GM21825 (cell line): ENCODE results near the gene FFAR1.

Experiments
- ATAC-seq: cut with Tn5 transposase; IDR thresholded peaks from one replicate; pipeline ENCODE4 v1.9.1; 2021; ENCODE audit warnings: mild to moderate bottlenecking, moderate library complexity; ENCODE audit not compliant: unreplicated experiment

Gene FFAR1

DNA sequence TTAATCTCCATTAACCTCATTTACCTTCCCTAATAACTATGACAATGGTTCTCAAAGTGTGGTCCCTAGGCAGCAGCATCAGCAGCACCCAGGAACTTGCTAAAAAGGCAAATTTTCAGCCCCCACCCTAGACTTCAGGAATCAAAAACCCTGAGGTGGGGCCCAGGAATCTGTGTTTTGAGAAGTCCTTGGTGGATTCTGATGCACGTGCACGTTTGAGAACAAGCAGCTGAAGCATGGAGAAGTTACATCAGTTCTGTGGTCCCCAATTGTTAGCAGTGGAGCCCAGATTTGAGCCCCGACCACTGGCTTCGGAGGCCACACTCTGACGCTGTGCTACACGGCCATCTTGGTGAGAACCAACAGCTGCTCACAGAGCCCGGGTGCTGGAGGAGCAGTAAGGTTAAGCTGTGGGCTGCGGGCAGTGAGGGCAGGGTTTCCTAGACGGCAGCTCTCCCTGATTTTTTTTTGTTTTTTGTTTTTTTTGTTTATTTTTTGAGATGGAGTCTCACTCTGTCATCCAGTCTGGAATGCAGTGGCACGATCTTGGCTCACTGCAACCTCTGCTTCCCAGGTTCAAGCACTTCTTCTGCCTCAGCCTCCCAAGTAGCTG, 32.7 kb upstream of the FFAR1 start:
- ATAC-seq = no peak

DNA sequence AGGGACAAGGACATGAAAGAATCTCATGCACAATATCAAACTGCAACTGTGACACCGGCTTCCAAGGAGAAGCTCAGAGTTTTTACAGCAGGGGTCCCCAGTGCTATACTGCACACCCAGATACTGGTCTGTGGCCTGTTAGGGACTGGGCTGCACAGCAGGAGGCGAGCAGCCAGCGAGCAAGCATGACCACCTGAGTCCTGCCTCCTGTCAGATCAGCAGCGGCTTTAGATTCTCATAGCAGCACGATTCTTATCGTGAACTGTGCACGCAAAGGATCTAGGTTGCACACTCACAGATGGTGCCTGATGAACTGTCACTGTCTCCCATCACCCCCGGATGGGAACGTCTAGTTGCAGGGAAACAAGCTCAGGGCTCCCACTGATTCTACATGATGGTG, 31.8 kb upstream of the FFAR1 start:
- no peak for ATAC-seq

DNA sequence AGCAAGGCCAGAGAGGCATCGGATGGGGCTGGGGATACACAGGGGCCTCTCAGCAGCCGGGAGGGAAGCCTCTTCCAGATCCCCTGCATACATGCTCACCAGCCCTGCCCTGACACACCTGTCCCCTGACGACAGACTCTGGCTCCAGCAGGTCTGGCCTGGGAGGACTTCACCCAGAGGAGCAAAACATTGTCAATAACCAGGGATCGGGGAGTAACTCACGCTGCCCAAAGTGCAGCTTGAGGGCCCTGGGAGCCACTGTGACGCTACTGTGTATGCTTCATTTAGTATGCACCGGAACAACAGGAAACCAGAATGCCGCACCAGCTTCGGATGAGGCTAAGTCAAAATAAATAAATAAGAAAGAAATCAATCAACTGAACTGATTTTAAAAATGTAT, 31.1 kb upstream of the FFAR1 start:
- ATAC-seq = no peak

DNA sequence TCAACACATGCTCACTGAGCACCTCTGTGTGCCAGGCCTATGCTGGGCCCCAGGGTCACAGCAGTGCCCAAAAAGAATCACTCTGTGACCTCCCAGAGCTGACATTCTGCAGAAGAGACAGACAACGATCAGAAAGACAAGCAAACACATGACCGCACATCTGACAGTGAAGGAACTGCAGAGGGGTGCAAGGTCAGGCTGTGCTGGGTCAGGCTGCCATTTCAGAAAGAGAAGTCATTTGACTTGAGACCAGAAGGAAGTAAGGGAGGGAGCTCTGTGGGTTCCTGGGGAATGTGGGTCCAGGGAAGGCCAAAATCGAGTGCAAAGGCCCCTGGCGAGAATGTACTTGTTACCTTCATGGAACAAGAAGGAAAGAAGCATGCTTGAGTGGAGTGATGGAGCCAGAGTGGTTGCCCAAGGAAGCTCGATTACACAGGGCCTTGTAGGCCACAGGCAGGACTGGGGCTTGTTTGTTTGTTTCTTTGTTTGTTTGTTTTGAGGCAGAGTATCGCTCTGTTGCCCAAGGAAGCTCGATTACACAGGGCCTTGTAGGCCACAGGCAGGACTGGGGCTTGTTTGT, 30.1 kb upstream of the FFAR1 start:
- no peak for ATAC-seq

DNA sequence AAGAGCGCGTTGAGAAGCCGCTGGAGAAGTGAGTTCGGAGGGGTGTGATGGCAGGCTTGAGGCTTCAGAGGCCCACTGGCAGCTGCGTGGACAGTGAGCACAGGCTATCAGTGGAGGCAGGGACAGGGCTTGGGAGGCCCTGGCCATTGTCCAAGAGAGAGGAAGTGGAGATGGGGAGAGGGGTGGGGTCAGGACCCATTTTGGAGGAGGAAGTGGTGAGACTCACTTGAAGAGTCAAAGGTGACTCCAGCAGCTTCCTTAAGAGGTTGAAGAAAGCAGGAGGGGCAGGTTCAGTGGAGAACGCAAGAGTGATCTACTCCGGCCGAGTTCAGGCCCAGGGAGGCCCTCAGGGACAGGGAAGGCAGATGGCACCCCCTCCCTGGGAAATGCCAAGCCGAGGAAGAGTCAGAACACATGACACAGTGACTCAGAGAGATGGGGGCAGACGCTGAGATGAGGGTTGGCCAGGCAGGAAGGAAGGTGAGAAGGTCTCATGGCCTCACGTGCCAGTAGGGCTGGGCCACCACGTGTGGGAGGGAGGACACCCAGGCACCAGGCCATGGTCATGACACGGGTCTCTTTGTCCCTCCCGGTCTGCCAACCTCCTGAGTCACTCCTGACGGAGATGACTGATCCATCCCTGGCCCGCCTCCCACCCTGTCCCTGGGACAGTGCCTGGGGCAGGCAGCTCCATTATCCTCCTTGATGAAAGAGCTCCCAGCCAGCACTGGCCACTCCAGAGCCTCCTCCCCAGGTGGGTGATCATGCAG, 28.8 kb upstream of the FFAR1 start:
- no peak for ATAC-seq

DNA sequence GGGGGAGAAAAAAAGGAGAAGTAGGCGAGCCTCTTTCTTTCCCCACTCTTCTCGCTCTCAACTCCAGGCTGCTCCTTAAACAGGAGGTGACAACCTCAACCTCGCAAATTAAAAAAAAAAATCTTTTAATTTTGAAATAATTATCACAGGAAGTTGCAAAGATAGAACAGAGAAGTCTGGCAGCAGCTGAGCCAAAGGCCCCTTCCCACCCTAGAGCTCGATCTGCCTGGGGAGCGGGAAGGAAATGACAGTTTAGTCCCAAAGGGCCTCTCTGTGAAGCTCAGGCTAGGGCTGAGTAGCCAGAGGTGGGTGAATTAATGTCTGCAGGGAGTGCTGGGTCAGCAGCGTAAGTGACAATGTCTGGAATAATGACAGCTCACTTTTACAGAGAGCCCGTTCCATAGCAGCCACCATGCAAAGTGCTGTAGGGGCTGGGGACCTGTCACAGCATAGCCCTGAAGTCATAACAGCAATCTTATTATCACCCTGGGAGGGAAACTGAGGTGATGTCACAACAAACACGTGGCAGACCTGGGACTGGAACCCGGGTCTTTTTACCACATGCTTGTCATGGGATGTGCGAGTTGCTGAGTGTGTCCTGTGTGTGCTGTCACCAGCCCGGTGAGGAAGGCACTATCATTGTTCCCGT, 27.5 kb upstream of the FFAR1 start:
- ATAC-seq = no peak

DNA sequence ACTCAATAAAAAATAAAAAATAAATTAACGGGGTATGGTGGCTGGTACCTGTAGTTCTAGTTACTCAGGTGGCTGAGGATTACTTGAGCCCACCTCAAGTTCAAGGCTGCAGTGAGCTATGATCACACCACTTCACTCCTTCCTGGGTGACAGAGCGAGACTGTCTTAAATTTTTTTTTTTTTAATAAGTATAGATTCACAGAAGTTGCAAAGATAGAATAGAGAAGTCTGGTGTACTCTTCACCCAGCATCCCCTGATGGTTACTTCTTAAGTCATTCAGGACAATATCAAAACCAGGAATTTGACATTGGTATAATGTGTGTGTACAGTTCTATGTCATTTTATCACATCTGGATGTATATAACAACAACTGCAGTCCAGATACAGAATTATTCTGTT, 26.4 kb upstream of the FFAR1 start:
- ATAC-seq = no peak

DNA sequence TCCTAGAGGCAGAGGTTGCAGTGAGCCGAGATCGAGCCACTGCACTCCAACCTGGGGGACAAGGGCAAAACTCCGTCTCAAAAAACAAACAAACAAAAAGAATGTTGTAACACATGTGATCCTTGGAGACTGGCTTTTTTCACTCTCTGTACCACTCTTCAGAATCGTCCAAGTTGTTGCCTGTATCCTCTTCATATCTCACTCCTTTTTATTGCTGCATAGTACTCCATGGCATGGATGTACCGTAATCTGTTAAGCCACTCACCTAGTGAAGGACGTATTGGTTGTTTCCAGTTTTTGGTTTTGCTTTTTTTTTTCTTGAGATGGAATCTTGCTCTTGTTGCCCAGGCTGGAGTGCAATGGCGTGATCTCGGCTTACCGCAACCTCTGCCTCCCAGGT, 25.7 kb upstream of the FFAR1 start:
- ATAC-seq = no peak

DNA sequence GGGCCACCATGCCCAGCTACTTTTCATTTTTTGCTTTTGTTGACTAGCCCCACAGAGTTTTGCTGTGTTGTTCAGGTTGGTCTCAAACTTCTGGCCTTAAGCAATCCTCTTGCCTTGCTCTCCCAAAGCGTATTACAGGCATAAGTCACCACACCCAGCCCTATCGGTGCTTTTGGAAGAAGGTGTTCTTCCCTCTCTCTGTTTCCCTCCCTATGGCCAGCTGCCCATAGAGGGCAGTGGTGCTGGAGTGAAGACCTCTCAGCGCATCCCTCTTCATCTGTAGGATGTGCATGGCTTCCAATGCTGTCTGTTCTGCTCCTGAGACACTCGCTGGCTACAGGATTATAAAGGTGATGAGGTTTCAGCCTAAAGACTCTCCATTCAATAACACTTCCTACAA, 20.1 kb upstream of the FFAR1 start:
- no peak for ATAC-seq

DNA sequence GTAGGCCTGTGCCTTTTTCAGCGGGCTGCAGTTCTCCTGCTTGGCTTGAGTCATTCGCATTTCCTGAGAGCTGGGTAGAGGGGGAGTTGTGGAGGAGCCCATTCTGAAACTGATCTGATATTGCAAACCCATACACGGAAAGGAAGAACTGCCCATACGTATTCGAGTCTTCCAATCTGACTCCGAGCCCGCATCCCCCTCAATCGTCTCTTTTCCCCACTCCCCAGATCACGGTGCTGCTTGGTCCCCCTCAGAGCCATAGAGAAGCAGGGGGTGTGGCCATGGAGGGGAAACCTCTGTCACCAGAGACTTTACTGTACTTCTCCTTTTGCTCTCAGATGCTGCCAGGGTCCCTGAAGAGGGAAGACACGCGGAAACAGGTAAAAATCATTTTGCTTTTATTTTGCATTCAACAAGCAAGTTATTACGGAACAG, 18.8 kb upstream of the FFAR1 start, which contains the start of gene CD22:
CD22 (plus strand) TSS at position 337 of the 435 bp plus-strand sequence. CDS start 2,854 bp downstream, outside the sequence.
- peak; percentile 27 for ATAC-seq

DNA sequence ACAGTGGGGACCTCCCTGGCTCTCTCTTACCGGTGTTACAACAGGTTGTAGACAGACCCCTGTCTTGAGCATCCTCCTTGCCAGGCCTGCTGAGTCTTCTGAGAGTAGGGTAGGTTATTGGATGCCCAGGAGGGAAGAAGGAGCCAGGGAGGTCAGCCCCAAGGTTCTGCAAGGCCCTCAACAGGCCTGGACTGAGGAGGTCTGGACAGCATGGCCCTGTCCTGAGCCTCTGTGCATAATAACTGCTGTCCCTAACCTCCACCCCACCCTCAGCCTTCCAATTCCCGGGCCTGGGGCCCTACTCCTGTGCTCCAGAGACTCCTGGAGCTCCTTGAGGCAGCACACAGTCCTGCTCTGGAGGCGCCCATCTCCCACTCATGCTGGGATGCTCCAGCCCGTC, 18.4 kb upstream of the FFAR1 start:
- ATAC-seq = peak; percentile 3

DNA sequence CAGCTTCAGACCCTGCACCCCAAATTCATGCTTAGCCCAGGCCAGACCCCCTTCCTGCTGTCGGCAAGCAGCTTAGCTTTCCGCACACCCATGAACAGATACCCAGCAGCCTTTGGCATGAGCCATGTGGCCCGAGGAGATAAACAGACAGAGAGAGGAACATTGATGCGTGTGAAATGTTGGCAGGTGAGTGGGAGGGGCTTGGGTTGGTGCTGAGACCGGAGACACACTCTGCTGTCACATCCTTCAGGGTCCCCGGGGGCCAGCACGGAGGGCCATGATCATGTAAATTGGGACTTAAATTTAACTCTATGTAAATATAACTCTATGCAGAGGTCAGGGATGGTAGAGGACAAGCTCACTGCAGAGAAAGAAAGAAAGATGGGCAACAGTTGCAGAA, 17.2 kb upstream of the FFAR1 start:
- ATAC-seq = peak; percentile 44

DNA sequence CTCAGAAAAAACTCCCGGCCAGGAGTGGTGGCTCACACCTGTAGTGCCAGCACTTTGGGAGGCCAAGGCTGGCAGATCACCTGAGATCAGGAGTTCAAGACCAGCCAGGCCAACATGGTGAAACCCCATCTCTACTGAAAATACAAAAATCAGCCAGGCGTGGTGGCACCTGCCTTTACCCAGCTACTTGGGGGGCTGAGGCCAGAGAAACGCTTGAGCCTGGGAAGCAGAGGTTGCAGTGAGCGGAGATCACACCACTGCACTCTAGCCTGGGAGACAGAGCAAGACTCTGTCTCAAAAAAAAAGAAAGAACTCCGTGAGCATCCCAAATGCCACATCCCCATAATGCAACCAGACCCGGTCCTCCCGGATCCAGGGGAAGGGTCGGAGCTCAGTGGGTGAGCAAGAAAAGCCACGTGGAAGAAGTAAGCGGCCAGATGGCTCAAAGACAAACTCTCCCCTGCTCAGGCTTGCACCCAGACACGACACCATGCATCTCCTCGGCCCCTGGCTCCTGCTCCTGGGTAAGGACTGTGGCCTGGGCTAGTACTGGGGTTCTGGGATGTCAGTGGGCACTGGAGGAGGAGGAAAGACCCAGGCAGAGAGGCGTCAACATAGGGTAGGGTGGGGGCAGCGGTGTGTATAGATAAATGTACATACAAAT, 16.0 kb upstream of the FFAR1 start:
- ATAC-seq = no peak

DNA sequence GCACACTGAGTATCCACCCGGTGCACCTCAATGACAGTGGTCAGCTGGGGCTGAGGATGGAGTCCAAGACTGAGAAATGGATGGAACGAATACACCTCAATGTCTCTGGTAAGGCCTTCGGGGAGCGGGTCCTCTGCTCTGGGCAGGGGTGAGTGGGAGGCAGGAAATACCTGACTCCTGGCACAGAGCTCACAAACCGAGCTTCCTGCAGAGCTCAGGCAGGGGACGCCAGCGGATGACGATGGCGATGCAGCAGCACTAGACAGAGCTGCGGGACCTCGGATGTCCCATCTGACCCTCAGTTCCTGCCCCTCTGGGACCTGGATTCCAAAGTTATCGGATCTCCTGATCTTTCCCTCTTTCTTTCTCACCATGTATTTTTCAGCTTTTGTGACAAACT, 14.9 kb upstream of the FFAR1 start:
- ATAC-seq = peak; percentile 21

DNA sequence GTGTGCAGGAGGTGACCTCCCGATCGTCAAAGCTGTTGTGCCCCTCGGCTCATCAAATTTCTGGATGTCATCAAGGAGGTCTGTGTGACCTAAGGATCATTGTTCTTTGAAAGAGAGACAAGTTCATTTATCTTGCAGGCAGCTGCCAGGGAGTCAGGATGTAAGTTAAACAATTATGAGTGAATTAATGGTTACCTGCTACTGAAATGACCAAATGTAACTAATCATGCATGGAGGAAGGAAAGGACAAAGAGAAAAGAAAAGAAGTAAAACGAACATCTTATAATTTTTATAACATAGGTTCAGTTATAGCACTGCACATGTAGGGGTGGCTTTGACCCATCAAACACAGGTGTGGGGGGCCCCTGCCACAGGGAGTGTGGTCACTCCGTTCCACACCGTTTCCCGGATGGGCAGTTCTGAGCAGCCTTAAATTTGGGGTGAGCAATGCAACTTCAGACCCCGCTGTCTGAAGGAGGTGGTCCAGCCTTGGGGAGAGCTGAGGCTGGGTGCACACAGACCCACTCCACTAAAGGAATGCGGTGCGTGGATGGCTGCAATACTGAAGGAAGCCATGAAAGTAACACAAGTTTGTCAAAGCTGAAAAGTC, 13.5 kb upstream of the FFAR1 start:
- ATAC-seq = no peak

DNA sequence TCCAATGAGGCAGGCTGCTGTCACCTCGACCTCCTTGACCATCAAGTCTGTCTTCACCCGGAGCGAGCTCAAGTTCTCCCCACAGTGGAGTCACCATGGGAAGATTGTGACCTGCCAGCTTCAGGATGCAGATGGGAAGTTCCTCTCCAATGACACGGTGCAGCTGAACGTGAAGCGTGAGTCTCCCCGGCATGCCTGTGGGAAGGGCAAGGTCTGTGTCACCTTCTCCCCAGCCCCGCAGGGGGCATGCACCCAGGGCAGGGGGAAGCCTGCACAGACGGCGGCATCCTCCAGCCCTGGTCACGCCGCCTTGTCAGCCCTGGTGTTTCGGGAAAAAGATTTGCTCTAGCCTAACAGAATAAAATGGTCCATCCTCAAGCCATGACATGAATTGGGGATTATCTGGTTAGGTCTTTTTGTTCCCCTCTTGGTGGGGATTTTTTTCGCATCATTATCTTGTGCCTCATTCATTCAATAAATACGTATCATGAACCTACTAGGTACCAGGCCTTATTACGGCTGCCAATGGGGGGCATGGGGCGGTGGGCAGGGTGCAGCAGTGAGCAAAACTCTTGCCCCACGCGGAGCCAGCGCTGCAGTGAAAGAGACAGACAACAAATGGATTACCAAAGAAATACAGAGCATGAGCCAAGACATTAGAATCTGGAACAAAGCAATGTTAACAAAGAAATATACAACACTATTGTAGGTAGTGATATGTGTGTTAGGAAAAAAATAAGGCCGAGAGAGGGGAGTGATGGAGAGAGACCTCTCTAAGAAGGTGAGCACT, 11.3 kb upstream of the FFAR1 start:
- ATAC-seq = no peak

DNA sequence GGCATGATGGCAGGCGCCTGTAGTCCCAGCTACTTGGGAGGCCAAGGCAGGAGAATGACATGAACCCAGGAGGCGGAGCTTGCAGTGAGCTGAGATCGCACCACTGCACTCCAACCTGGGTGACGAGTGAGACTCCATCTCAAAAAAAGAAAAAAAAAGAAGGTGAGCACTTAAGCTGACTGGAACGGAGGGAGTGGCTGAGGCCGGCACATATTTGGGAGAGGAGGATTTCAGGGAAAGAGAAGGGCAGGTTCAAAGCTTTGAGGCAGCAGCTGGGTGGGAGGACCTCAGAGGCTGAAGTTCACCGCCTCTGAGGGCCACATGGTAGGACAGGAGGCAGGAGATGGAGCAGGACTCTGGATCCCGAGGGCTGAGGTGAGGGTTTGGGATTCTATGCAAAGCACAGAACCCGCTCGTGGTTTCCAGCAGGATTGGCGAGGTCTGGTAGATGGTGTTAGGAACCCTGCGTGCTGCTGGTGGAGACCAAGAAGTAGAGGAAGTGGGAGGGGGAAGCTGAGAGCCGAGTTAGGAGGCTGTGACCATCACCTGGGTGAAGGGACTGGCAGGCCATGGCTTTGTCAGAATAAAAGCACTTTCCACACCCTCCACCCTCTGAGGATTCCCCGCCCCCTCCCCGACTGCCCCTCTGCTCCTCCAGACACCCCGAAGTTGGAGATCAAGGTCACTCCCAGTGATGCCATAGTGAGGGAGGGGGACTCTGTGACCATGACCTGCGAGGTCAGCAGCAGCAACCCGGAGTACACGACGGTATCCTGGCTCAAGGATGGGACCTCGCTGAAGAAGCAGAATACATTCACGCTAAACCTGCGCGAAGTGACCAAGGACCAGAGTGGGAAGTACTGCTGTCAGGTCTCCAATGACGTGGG, 10.4 kb upstream of the FFAR1 start:
- no peak for ATAC-seq

DNA sequence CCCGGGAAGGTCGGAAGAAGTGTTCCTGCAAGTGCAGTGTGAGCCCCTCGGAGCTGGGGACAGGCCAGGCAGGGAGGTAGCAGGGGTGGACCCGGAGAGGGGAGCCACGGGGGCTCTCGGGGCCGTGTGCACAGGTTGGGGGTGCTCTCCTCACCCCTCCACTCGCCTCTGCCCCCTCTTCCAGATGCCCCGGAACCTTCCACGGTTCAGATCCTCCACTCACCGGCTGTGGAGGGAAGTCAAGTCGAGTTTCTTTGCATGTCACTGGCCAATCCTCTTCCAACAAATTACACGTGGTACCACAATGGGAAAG, 9.8 kb upstream of the FFAR1 start:
- no peak for ATAC-seq

DNA sequence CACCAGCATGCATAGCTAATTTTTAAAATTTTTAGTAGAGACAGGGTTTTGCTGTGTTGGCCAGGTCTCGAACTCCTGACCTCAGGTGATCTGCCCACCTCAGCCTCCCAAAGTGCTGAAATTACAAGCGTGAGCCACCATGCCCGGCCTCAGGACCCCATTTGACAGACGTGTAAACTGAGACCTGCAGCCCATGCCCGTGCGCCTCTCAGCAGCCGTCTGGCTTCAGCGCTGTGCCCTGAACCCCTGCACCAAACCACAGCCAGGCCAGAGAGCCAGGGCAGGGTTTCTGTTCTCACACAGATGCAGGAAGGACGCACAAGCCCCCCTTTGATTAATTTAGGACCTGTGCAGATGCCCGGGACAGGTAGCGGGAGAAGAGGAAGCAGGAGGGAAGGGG, 7.3 kb upstream of the FFAR1 start:
- no peak for ATAC-seq
